Measurements from ENCODE around the gene CD58. TPM values are rescaled to one million over a fixed set of nuclear protein-coding genes. Genes with fewer than 3 reads are reported as not detected.

The CD58 gene
- total RNA-seq, 4 donors from 2014 or later, result 22.3 to 79.7 (median 24.4) TPM

GRCh38 chr1:116502671-116503314 lies 68.0 kb downstream of the CD58 start:
- intact Hi-C loops (cut with DNase I; ENCODE audit: low total_unique reads), result no loop called here
- H3K9me3 ChIP-seq, result no peaks in the 10 kb centered on the region
- TF ChIP-seq POLR2A (IDR thresholded peaks at IDR 0.05) (no peak), CTCF (IDR thresholded peaks at IDR 0.05) (no peak)

GRCh38 chr1:116501870-116502244 lies 69.0 kb downstream of the CD58 start:
- intact Hi-C loops (cut with DNase I; ENCODE audit: low total_unique reads), result no loop called here
- H3K27me3 ChIP-seq, result no peaks in the 10 kb centered on the region
- H3K4me3 ChIP-seq, result no peak overlapping the region
- TF ChIP-seq CTCF (IDR thresholded peaks at IDR 0.05) (no peak), POLR2A (IDR thresholded peaks at IDR 0.05) (no peak)
- no peaks in the 10 kb centered on the region for H3K4me1 ChIP-seq
- no peak for DNase-seq
- no peaks in the 10 kb centered on the region for H3K9me3 ChIP-seq
- no peak overlapping the region for H3K27ac ChIP-seq
- H3K36me3 ChIP-seq, result no peaks in the 10 kb centered on the region

More at GRCh38 chr1:116502671-116503314, 68.0 kb downstream of the CD58 start:
- no peaks in the 10 kb centered on the region for H3K4me1 ChIP-seq
- no peaks in the 10 kb centered on the region for H3K36me3 ChIP-seq
- no peak overlapping the region for H3K4me3 ChIP-seq
- H3K27ac ChIP-seq, result no peak overlapping the region
- DNase-seq, result no peak
- H3K27me3 ChIP-seq, result no peaks in the 10 kb centered on the region

- H3K9me3 ChIP-seq, result no peaks in the 10 kb centered on the region
- H3K27me3 ChIP-seq, result no peaks in the 10 kb centered on the region
- TF ChIP-seq POLR2A (IDR thresholded peaks at IDR 0.05) (no peak), CTCF (IDR thresholded peaks at IDR 0.05) (no peak)
- H3K4me3 ChIP-seq, result no peak overlapping the region
- no peaks in the 10 kb centered on the region for H3K36me3 ChIP-seq
- DNase-seq, result no peak
- intact Hi-C loops (cut with DNase I; ENCODE audit: low total_unique reads), result no loop called here
- no peak overlapping the region for H3K27ac ChIP-seq
- H3K4me1 ChIP-seq, result no peaks in the 10 kb centered on the region
These were observed 69.5 kb downstream of the CD58 start for GRCh38 chr1:116501125-116501869.

- no peak for TF ChIP-seq POLR2A (IDR thresholded peaks at IDR 0.05)
- peak; percentile 37 to 64 (median 61) for TF ChIP-seq CTCF (IDR thresholded peaks at IDR 0.05)
- Histone ChIP-seq H3K4me1 (no peaks in the 10 kb centered on the region), H3K27ac (no peak overlapping the region), H3K36me3 (no peaks in the 10 kb centered on the region), H3K4me3 (no peak overlapping the region), H3K9me3 (no peaks in the 10 kb centered on the region), H3K27me3 (no peaks in the 10 kb centered on the region)
- intact Hi-C loops (cut with DNase I; ENCODE audit: low total_unique reads), result loop anchor here (5.0 kb wide), 1 partner anchor 357 kb away; no protein-coding TSS in a partner anchor
- peak in 1 of 2 donors; percentile 26 for DNase-seq
These were observed 71.8 kb downstream of the CD58 start for GRCh38 chr1:116498789-116499628.
